GM12891 (cell line): ENCODE results near the gene SNRNP70.

Experiments
- DNase-seq: peaks from one replicate; pipeline ENCODE4 v3.0.0; 2011; ENCODE audit warnings: low spot score; ENCODE audit not compliant: insufficient read length
- FAIRE-seq: peaks from 2 replicates; lab custom pipeline; 2011; peaks lifted over from hg19 to GRCh38; lab: Jason Lieb, UNC
- PAX5 ChIP-seq: IDR thresholded peaks from 2 replicates; pipeline ENCODE4 v1.6.1; 2011; ENCODE audit warnings: low read length, moderate library complexity, mild to moderate bottlenecking; ENCODE audit not compliant: insufficient read depth, severe bottlenecking
- POLR2A ChIP-seq: IDR thresholded peaks from 2 replicates; pipeline ENCODE4 v1.6.1; 2011; ENCODE audit warnings: low read depth, low read length, control low read depth
- POLR2AphosphoS5 ChIP-seq: IDR thresholded peaks from 2 replicates; pipeline ENCODE4 v1.6.1; 2011; ENCODE audit warnings: low read depth, low read length, control low read depth
- POU2F2 ChIP-seq: IDR thresholded peaks from 2 replicates; pipeline ENCODE4 v1.6.1; 2011; ENCODE audit warnings: low read depth, mild to moderate bottlenecking, control low read depth, low read length, moderate library complexity
- SPI1 ChIP-seq: IDR thresholded peaks from 2 replicates; pipeline ENCODE4 v1.6.1; 2011; ENCODE audit warnings: low read depth, low read length, control low read depth
- TAF1 ChIP-seq: IDR thresholded peaks from 2 replicates; pipeline ENCODE4 v1.6.1; 2011; ENCODE audit warnings: low read depth, low read length, control low read depth

Gene SNRNP70

DNA sequence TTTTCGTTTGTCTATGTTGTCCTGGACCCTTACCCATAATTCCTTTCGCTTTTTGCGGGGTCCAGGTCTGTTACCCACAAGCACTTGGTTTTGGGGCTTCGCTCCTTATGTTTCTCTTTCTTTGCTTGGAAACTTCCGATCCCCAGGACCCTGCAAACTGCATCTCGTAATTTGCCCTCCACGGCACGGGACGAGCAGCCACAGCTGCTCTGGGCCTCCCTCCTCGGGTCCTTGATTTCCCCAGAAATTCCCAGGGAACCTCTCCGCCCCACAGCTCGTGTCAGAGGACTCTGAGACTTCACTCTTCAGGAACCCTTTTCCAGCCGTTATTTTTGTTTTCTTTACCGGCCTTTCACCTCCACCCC is 599 bp downstream of the SNRNP70 start:
- FAIRE-seq, result no peak
- DNase-seq, result no peak
- TF ChIP-seq PAX5 (no peak), POLR2A (no peak)

DNA sequence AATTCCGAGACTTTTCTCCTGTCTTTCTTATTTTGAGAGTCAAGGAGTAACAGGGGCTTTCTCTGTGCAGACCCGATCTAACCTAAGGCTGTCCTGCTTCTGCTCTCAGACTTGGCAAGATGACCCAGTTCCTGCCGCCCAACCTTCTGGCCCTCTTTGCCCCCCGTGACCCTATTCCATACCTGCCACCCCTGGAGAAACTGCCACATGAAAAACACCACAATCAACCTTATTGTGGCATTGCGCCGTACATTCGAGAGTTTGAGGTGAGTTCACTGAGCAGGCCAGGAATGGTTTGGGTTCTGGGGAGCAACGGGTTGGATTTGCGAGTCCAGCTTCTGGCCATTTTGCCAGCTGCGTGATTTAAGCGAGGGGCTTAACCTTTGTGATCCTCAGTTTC is 1.0 kb downstream of the SNRNP70 start:
- FAIRE-seq (no peak), DNase-seq (no peak)
- no peak for TF ChIP-seq POLR2A
- TF ChIP-seq TAF1, result no peak
- no peak for TF ChIP-seq SPI1
- TF ChIP-seq POLR2AphosphoS5, result no peak
- no peak for TF ChIP-seq PAX5
- no peak for TF ChIP-seq POU2F2

DNA sequence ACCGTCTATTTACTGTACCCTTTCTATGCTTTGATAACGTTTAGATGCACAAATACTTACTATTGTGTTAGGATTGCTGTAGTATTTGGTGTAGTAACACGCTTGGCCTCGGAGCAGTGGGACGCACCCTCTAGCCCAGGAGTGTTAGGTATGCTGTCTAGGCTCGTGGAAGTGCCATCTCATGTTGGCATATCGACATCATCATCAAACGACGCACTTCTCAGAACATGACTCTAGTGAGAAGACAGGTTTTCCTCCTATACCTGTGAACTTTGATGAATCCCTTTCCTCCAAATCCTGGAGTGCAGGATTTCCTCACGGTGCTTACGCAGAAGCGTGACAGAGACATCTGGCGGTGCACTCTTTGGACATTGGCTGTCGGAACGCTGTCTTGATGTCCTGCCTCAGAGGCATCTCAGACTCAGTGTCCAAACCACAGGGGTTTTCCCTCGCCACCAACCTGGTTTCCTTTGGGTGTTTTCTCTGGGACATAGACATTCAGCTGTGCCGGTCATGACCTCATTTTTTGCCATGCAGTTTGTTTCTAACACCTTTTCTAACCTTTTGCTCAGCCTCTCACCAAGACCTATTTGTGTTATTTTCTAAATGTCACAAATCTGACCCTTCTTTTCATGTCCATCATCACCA is 6.3 kb downstream of the SNRNP70 start:
- DNase-seq (no peak), FAIRE-seq (peak; percentile 9)
- no peak for TF ChIP-seq PAX5
- no peak for TF ChIP-seq POLR2AphosphoS5

DNA sequence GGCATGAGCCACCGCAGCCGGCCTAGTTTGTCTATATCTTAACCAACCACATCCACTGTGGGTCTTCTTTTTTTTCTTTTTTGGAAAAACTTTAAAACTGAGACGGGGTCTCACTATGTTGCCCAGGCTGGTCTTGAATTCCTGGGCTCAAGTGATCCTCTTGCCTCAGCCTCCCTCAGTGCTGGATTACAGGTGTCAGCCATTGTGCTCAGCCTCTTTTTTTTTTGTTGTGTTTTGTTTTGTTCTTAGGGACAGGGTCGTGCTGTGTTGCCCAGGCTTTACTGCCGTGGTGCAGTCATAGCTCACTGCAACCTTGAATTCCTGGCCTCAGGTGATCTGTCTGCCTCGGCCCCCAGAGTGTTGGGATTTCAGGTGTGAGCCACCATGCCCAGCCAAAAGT is 7.4 kb downstream of the SNRNP70 start:
- DNase-seq (no peak), FAIRE-seq (no peak)
- no peak for TF ChIP-seq SPI1
- no peak for TF ChIP-seq POLR2A
- TF ChIP-seq PAX5, result no peak
- TF ChIP-seq TAF1, result no peak
- TF ChIP-seq POLR2AphosphoS5, result no peak
- no peak for TF ChIP-seq POU2F2

DNA sequence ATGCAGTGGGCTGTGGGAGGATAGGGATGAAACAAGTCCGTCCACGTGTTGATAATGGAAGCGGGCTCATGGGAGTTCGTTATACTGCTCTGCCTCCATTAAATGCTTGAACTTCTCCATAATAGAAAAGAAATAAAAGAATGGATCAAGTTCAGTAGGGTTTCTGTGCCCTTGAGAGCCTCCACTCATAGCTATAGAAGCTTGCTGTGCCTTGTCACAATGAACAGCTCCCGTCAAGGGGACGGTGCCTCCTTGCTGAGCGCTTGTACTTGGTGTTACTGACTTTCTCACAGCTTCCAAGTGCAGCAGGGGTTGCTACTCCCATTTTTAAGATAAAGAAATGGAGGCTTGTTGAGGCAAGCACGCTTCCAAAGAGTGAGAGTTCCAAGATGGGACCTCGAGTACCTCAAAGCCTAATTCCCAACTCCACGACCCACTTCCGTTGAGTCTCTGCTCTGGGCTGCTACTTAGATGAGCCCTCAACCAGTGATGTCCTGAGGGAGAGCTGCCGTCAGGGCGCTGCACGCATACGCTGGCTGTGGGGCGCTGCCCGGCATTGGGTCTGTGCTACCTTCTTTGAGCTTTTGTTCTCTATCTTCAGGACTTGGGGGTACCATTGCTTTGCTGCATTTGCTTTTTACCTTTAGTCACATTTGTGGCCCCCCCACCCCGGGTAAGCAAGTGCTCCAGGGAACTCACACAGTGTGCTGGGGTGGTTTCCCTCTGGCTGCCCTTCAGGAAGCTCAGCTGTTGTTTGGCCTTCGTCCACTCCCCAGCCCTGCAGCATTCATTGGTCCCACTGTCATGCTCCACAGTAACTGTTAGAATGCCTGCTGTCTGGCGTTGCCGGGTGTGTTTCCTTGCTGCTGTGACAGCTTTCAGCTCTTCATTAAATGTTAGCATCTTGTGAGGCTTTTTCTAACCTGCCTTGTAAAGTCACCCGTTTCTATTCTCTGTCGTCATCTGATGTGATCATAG is 9.5 kb downstream of the SNRNP70 start:
- FAIRE-seq (no peak), DNase-seq (no peak)
- no peak for TF ChIP-seq POU2F2
- no peak for TF ChIP-seq TAF1
- no peak for TF ChIP-seq POLR2AphosphoS5
- TF ChIP-seq SPI1, result no peak
- no peak for TF ChIP-seq POLR2A
- TF ChIP-seq PAX5, result no peak

DNA sequence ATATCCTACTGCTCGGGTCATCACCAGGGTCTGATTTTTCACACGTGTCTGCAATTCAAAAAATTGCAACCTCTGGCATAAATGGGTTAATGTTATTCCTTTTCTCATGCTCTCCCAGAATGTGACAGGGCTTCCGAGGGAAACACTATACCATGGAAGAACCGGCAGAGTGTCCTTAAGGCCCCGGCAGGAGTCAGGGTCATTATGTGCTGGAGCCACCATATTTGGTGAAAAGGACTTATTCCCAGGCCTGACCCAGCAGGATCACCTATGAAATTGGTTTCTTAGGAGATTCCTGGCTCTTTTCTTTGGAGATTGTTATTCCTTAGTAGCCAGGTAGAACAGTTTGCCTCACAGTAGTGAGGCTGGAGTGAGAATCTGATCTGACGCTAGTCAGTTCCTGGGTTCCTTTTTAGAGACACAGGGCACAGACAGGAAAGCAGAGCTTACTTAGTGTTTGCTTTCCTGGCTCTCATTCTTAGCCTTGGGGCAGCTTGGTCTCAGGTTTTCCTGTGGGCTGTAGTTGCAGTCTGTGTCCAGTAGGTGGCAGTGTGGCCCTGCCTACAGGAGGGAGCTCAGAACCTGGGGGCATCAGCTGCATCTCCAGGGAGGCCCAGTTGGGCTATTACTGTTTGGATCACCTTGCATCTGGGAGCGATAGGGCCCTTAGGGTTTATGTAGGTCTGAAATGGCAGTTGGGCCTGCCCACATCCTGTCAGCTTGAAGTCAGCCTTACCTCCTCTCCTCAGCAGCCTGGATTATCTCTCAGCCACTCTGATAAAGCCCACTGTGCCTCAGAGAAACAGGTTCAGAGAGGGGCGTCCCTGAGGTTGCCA is 12.4 kb downstream of the SNRNP70 start:
- DNase-seq (peak; percentile 72), FAIRE-seq (peak; percentile 85)
- TF ChIP-seq POLR2AphosphoS5, result peak; percentile 49; the same call in 1 of the 2 replicates
- no peak for TF ChIP-seq POLR2A
- no peak for TF ChIP-seq SPI1
- TF ChIP-seq TAF1, result no peak
- TF ChIP-seq PAX5, result no peak

DNA sequence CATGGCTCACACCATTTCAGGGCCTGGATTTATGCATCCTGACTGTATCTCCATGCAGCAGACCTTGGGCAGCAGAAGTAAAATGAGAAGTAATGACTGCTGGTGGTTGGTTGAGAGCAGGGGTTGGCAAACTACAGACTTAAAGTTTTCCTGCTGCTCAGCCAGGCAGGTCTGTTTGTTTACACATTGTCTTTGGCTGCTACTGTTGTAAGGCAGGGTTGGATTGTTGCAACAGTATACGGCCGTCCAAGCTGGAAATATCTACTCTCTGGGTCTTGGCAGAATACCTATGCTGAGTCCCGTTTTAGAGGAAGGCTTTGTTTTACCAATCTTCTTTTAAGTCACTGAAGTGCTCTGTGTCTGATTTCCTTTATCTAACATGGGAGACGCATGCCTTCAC is 13.5 kb downstream of the SNRNP70 start:
- FAIRE-seq, result peak; percentile 28
- TF ChIP-seq TAF1 (no peak), POLR2A (peak; percentile 47; the same call in 1 of the 2 replicates), POLR2AphosphoS5 (0 out of 2 replicates have a peak, but pooled peaks have one; percentile 21), PAX5 (no peak), POU2F2 (no peak), SPI1 (no peak)
- no peak for DNase-seq

DNA sequence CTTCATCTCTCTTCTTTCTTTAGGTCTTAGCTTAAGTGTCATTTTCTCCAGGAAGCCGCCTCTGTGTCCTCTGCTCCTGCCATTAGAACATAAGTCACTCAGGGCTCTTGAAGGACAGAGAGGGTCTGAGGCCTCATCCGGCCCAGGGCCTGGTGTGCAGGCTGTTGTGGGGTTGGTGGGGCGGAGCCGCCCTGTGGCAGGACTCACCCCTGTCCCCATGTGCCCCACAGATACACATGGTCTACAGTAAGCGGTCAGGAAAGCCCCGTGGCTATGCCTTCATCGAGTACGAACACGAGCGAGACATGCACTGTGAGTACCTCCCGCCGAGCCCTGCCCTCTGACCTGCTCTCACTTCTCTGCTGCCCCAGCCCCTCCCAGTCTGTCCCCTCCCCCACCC is 15.9 kb downstream of the SNRNP70 start:
- DNase-seq, result no peak
- no peak for FAIRE-seq
- no peak for TF ChIP-seq POU2F2
- no peak for TF ChIP-seq SPI1
- TF ChIP-seq POLR2AphosphoS5, result no peak
- TF ChIP-seq TAF1, result no peak

DNA sequence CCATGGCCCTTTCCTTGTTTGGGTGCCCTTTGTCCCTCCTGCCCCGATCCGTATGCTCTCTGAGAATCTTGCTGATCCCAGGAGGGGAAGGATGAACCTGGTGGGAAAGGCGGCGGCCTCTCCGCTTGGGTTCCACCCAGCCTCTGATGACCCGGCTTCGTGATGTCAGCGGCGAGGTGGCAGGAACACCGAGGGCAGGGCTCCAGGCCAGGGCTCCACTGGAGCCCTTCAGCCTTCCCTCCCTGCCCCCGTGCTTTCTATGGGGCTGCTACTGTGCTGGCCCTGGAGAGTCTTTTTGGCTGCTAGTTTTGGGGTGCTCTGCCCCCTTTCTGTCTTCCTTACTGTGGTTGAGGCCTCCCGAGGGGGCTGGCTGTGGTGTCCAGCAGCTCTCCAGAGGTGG is 17.1 kb downstream of the SNRNP70 start:
- no peak for TF ChIP-seq TAF1
- no peak for TF ChIP-seq SPI1
- no peak for TF ChIP-seq POLR2A
- no peak for TF ChIP-seq POU2F2
- TF ChIP-seq PAX5, result no peak
- TF ChIP-seq POLR2AphosphoS5, result no peak
- DNase-seq (no peak), FAIRE-seq (no peak)

DNA sequence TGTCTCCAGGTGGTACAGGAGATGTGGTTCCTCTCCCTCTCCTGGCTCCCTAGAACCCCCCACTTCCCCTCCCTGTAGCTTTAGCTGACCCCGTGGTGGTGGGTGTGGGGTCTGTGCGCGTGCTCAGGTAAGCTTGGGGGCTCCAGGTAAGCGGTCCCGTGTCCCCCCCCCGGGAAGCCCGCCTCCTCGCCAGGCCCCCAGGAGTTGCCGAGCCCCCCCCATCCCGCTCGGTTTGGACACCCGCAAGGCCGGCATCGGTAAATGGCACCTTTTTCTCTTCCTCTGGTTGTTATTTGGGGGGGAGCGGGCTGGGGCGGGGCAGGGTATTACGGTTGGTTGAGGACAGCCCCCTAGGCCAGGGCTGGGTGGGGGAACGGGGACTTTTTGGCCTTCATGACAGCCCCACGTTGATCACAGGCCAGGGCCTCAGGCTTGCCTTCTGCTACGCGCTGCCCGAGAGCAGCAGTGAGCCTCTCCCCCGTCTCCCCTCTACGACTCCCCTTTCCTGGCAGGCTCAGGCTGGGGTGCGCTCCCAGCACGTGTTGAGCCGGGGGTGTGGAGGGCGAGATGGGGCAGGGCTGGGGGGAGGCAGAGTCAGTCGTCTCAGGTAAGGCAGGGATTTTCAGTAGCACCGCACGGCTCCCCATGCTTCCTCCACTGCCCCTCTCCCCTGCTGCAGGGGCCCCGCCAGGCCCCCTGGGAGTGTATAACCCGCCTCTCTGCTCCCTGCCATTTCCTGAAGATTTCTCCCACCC is 18.3 kb downstream of the SNRNP70 start:
- FAIRE-seq, result no peak
- no peak for TF ChIP-seq PAX5
- no peak for TF ChIP-seq POLR2A
- TF ChIP-seq POU2F2, result no peak
- no peak for DNase-seq
